Measurements from ENCODE around the gene NCOA1.

The NCOA1 gene

DNA sequence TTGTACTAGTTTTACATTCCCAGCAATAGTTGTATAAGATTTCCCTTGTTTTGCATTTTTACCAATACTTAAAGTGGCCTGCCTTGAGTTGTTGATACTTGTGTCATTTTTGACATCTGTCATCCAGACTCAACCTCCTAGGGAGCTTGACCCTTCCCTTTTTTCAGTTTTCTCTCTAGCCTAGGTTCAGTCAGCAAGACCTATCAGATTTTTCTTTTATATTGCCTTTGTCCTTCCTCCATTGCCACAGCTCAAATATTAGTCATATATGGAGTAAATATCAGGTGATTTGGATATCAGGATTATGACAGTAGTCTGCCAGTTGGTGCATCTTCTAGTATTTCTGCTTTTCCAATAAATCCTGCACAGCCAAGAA is 315.6 kb downstream of the NCOA1 start:
- no peak for DNase-seq

DNA sequence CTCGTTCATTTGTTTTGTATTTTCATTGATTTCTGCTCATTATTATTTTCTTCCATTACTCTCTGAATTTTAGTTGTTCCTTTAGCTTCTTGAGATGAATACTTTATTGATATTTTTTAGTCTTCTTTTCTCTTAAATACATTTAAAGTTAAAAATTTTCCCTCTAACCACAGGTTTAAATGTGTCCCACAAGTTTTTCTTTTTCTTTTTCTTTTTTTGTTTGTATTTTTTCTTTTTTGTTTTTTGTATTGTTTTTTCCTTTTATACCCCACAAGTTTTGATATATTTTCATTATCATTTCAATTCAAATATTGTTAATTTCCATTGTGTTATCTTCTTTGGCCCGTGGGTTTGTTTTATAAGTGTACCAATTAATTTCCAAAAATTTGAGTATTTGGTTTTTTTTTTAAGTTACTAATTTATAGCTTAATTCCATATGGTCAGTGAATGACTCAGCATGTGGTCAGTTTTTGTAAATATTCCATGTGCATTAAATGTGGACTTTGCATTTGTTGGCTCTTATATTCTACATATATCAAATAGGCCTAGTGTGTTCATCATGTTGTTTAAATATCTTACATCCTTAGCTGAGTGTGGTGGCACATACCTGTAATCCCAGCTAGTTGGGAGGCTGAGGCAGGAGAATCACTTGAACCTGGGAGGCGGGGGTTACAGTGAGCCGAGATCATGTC is 318.4 kb downstream of the NCOA1 start:
- no peak for DNase-seq

DNA sequence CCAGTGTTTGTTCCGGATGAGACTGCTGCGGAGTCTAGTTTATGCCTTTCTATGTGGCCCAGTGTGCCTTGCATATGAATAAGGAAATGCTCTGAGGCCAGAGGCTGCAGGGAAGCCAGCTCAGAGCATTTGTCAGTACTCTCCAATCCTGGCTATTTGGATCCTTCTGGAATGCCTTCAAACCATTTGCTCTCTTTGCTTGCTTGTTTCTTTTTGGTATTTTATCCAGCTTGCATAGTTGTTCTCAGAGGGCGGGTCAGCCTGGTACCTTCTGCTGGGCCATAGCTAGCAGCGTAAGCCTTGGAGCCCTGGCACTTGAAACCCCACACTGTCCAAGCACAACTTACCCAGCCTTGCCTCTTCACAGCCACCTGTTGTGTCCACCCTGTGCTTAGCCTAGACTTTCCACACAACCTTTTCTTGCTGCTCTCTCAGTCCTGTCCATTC is 322.7 kb downstream of the NCOA1 start:
- DNase-seq: no peak

DNA sequence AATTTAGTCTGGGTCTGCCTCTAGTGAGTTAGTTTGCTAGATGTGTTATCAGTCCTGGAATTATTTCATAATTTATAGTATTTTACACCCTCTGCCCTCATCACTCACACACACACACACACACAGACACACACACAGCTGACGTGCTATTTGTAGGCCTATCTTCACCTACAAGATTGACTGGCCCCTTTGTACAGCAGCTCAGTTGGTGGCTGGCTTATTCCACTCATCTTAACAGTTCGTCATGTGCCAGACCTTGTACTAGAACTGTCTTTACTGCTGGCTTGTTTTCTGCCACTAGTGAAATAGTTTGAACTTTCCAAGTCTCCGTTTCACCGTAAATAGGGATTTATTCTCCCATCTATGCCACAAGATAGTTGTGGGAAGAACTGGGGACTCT is 323.5 kb downstream of the NCOA1 start:
- DNase-seq: no peak

DNA sequence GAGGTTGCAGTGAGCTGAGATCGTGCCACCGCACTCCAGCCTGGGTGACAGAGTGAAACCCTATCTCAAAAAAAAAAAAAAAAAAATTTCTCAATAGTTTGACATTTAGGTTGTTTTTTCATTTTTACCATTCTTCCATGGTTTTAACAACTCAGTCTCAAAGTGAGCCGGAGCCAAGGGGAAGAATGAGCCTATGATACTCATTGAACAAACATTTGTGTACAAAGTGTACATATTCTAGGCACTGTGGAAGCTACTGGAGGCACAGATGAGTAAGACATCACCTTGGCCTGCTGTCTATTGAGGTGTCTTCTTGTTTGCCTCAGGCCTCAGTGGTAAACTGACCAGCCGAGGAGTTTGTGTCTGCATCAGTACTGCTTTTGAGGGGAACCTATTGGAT is 324.1 kb downstream of the NCOA1 start:
- DNase-seq: no peak

DNA sequence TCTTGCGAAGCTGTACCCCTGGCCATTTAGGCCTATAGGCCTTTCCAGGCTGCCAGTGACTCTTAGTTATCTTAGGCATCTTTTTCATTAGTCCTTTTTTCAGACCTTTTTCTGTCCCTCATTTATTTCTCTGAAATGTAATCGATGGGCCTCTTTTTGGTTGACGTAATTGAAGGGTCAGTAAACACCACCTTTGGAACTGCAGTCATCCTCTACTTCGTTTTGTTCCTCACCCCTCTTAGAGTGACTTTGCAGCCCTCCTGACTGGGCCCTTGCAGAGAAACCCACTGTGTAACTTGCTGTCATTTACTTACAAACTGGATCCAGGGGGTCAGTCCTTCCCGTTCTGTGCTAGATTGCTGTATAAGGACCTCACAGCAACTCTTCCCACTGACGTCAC is 325.4 kb downstream of the NCOA1 start:
- no peak for DNase-seq

DNA sequence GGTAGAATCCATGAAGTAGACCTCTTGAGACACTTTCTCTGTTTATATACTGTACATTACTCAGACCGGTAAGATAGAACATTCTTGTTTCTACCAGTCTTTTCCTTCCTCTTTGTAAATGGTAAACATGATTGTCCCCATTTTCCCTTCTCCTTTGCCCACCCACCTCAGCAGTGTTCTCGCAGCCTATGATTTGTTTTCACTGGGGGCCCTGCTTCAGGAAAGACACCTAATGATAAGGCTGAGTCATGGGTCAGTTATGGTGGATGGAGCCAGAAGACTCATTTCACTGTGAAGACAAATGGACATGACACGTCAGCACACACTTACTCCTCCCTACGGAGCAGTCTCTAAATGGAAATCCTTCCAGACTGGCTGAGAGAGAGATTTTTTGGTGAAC is 325.8 kb downstream of the NCOA1 start:
- DNase-seq: no peak

DNA sequence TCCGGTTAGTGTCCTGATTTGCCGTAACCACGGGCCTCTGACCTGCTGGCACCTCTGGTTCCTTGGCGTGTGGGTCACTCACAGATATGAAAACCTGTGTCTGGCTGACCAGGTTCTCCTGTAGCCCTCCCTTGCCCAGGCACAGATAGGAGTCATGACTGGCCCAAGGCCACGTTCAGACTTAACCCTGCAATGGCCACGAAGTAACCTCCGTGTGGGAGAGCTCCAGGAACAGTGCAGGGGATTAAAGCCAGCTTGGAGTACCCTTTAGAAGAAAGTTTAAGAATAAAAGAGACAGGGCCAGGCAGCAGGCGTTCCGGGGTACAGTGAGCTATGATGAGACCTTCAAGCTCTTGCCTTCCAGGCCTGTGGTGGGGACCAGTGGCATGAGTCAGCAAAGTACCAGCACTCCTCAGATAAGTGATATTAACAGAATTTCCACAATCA is 327.7 kb downstream of the NCOA1 start:
- DNase-seq: no peak

DNA sequence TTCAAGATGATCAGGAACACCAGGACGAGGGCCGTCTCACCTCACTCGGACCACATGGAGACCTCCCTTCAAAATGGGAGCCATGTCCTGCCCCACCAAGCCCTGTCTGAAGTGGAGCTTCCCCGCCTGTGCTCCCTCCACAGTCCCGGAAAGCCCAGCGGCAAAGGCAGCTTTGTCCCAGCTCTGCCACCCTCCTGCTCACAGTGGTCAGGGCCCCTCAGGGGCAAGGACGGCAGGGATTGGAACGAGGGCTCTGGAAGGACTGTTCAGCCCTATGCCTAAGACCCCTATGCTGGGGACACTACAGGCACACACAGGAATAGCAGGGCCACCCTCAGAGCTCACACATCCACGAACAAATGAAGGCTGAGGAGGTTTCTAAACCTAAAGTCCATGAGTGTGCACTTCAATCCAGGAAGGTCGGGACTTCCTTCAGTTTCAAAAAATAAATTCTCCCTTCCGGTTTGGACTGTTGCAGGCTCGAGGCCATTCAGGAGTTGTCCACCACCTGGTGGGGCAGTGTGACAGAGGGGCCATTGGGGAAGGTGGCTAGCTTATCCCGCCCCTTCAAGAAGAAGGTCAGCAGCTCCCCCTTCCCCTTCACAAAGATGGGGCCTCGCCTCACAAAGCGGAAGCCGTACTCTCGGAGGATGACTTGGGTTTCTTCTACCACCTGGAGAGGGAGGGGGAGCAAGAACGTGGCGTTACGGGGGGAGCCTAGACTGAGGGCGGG is 328.6 kb downstream of the NCOA1 start:
- DNase-seq: no peak

DNA sequence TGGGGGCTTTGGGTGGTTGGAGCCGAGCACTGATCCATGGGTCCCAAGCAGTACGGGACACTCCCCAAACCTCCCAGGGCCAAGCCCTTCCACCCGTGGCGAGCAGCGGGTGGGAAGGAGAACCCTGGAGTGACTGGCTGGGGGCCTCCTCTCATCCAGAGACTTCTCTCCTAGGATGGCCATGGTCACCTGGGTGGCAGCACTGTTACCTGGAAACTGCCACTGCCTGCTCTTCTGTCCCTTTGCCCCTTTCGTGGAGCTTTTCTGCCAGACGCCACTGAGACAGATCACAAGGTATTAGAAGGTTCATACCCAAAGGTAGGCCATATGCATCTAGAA is 329.1 kb downstream of the NCOA1 start:
- DNase-seq: no peak

Measured in NCI-H1105 treated with DMSO at 0.1 percent for 48 hours (cell line).